K562 (cell line): Measurements from ENCODE around the gene LZTR1. TPM values are rescaled to one million over a fixed set of nuclear protein-coding genes. Genes with fewer than 3 reads are reported as not detected.

Experiments
- BHLHE40 ChIP-seq: IDR thresholded peaks from 2 replicates; pipeline ENCODE4 v1.6.1; 2011; ENCODE audit warnings: low read length, improper control_type of control experiment
- FIP1L1 ChIP-seq: fragments of 200-400 bp; formaldehyde crosslinking; IDR thresholded peaks from 2 replicates; pipeline ENCODE4 v1.6.1; 2018; ENCODE audit warnings: mild to moderate bottlenecking, low read depth, low read length; ENCODE audit not compliant: poor library complexity, severe bottlenecking
- HMGN3 ChIP-seq: IDR thresholded peaks from 2 replicates; pipeline ENCODE4 v1.6.1; 2011; ENCODE audit warnings: borderline replicate concordance, low read depth, mild to moderate bottlenecking, mixed read lengths, low read length; ENCODE audit not compliant: insufficient read length; ENCODE audit errors: extremely low read depth
- MYC ChIP-seq, 2 experiments: fragments of 250-450 bp in 1 of 2; sonication (Bioruptor Pico) in 1 of 2; IDR thresholded peaks; 2 replicates each; pipeline versions ENCODE4 v1.5.1 to v1.6.1; 2012 to 2021; ENCODE audit warnings: low read depth in 2 of 2, borderline replicate concordance in 1 of 2, improper control_type of control experiment in 1 of 2, low read length in 1 of 2, mild to moderate bottlenecking in 1 of 2, moderate library complexity in 1 of 2
- PHB ChIP-seq: fragments of 250-450 bp; sonication (Bioruptor Pico); IDR thresholded peaks from 2 replicates; pipeline ENCODE4 v1.5.0; 2021
- PYGO2 ChIP-seq: fragments of 450-650 bp; IDR thresholded peaks from 2 replicates; pipeline ENCODE4 v1.6.1; 2016; ENCODE audit warnings: mild to moderate bottlenecking, missing genetic modification characterization, moderate library complexity, missing compliant biosample characterization
- SETDB1 ChIP-seq: IDR thresholded peaks from one replicate; pipeline ENCODE4 v1.6.1; 2012; ENCODE audit warnings: low read length, control low read depth, inconsistent platforms
- SRSF9 ChIP-seq: fragments of 200-400 bp; formaldehyde crosslinking; IDR thresholded peaks from 2 replicates; pipeline ENCODE4 v1.6.1; 2017; ENCODE audit warnings: low read depth, low read length, borderline replicate concordance
- polyA plus RNA-seq, 8 experiments: library from polyadenylated mRNA; depleted of rRNA in 4 of 8; stranded (reverse) in 5 of 8; unstranded in 3 of 8; fragments of >200 nt; fragmentation: Nextera tagmentation in 2 of 8; fragmentation: Illumina TruSeq in 1 of 8; extraction: Ambion mirVana in 2 of 8; extraction: Trizol in 1 of 8; gene quantifications; 2 replicates each; pipeline versions ENCODE4 v1.2.1 to v1.2.3, GENCODE V29; 2011 to 2014; ENCODE audit warnings: inconsistent platforms in 1 of 8, missing spikeins in 1 of 8
- total RNA-seq, 7 experiments: library from RNA; depleted of rRNA in 6 of 7; stranded (reverse); fragments of >200 nt in 6 of 7; fragmentation: Illumina TruSeq in 2 of 7; extraction: Trizol in 2 of 7; gene quantifications; 2 replicates each; pipeline versions ENCODE4 v1.2.1 to v1.2.3, GENCODE V29; 2011 to 2021; ENCODE audit warnings: low replicate concordance in 1 of 7
- TF ChIP-seq, protein P1 (sequence below), 3 experiments: fragments of 200-800 bp in 1 of 3; fragments of 250-450 bp in 1 of 3; fragments of 450-650 bp in 1 of 3; sonication (Bioruptor Pico) in 1 of 3; sonication (Bioruptor generic) in 1 of 3; formaldehyde crosslinking in 1 of 3; IDR thresholded peaks; 2 replicates each; pipeline versions ENCODE4 v1.6.1 to v1.8.0; 2016 to 2022; ENCODE audit warnings: mild to moderate bottlenecking in 2 of 3, missing genetic modification characterization in 2 of 3, missing compliant biosample characterization in 1 of 3, moderate library complexity in 1 of 3
- TF ChIP-seq, protein P2 (sequence below): fragments of 250-450 bp; sonication (Bioruptor Pico); IDR thresholded peaks from 2 replicates; pipeline ENCODE4 v1.4.0; 2020; ENCODE audit warnings: mild to moderate bottlenecking, moderate library complexity

Gene LZTR1
- total and polyA plus RNA-seq, 9 of the 15 experiments (the other 6 are each of a cell fraction or from before 2014, with no cell fraction given) = 2.2 to 135 (median 63.0) TPM

DNA sequence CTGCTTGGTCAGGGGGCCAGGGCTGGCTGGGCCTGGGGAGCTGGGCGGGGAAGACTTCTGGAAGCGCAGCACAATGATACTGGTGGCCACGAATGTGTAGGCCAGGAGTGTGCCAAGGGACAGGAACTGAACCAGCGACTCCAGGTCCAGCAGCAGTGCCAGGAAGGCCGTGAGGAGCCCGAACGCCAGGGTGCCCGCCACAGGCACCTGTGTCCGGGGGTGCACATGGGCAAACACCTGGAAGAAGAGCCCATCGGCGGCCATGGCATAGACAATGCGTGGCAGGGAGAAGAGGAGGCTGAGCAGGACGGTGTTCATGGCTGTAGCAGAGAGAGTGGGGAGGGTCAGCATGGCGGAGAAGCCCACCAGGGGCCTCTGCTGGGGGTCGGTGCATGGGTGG, 47.9 kb downstream of the LZTR1 start (continued):
- TF ChIP-seq, protein P1, sequence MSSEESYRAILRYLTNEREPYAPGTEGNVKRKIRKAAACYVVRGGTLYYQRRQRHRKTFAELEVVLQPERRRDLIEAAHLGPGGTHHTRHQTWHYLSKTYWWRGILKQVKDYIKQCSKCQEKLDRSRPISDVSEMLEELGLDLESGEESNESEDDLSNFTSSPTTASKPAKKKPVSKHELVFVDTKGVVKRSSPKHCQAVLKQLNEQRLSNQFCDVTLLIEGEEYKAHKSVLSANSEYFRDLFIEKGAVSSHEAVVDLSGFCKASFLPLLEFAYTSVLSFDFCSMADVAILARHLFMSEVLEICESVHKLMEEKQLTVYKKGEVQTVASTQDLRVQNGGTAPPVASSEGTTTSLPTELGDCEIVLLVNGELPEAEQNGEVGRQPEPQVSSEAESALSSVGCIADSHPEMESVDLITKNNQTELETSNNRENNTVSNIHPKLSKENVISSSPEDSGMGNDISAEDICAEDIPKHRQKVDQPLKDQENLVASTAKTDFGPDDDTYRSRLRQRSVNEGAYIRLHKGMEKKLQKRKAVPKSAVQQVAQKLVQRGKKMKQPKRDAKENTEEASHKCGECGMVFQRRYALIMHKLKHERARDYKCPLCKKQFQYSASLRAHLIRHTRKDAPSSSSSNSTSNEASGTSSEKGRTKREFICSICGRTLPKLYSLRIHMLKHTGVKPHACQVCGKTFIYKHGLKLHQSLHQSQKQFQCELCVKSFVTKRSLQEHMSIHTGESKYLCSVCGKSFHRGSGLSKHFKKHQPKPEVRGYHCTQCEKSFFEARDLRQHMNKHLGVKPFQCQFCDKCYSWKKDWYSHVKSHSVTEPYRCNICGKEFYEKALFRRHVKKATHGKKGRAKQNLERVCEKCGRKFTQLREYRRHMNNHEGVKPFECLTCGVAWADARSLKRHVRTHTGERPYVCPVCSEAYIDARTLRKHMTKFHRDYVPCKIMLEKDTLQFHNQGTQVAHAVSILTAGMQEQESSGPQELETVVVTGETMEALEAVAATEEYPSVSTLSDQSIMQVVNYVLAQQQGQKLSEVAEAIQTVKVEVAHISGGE (CRISPR knock-in tag; IDR thresholded peaks at IDR 0.05) = 0 out of 6 replicates have a peak, but pooled peaks of 1 of the 3 experiments have one; percentile 11
- TF ChIP-seq BHLHE40 (no peak), PYGO2 (tag) (no peak), FIP1L1 (peak; percentile 22), SRSF9 (no peak), MYC (IDR thresholded peaks at IDR 0.05; ENCODE audit: low read depth, low read length) (no peak), MYC (CRISPR knock-in tag; IDR thresholded peaks at IDR 0.05; ENCODE audit: borderline replicate concordance, low read depth) (no peak), SETDB1 (peak; percentile 32), HMGN3 (peak; percentile 17), PHB (CRISPR knock-in tag) (0 out of 2 replicates have a peak, but pooled peaks have one; percentile 75)
- TF ChIP-seq, protein P2, sequence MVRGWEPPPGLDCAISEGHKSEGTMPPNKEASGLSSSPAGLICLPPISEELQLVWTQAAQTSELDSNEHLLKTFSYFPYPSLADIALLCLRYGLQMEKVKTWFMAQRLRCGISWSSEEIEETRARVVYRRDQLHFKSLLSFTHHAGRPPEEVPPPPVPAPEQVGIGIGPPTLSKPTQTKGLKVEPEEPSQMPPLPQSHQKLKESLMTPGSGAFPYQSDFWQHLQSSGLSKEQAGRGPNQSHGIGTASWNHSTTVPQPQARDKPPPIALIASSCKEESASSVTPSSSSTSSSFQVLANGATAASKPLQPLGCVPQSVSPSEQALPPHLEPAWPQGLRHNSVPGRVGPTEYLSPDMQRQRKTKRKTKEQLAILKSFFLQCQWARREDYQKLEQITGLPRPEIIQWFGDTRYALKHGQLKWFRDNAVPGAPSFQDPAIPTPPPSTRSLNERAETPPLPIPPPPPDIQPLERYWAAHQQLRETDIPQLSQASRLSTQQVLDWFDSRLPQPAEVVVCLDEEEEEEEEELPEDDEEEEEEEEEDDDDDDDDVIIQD = peak; percentile 63; the same call in 1 of the 2 replicates
